Measurements from ENCODE around the gene HDGFL1.

- no peak for TF ChIP-seq CTCF (IDR thresholded peaks at IDR 0.05)
- no peak for TF ChIP-seq POLR2A (IDR thresholded peaks at IDR 0.05)
- TF ChIP-seq POLR2AphosphoS5 (IDR thresholded peaks at IDR 0.05) = no peak
These were observed 512 bp upstream of the HDGFL1 start for GRCh38 chr6:22568854-22569253.
